HG03095 (cell line): Measurements from ENCODE around the gene NEXN.
"Not testable (repeated sequence)": the region's sequence is repeated elsewhere in the genome, so short reads cannot be mapped to it uniquely, and the experiment has no call there.

Experiments used
- ATAC-seq: cut with Tn5 transposase; IDR thresholded peaks from one replicate; pipeline ENCODE4 v1.9.1; 2021; ENCODE audit warnings: moderate library complexity; ENCODE audit not compliant: unreplicated experiment

The NEXN gene

DNA sequence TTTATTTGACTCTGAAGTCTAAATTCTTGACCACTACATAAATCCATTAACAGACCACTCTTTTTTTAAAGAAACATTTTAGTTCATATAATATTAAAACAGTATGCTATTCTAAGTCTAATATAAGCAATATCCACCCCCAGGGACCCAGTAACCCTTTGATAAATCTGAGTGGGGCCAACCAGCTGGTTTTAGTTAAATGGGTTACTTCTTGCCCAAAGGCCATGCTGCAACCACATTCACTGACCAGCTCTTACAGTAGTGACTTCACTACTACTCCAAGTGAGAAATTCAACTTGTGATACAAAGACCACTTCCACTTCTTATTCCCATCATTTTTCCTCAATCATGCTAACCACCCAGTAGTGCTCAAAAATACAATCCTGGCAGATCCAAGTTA, 70.0 kb downstream of the NEXN start:
- ATAC-seq: no peak

GRCh38 chr1:77958850-77959249, 70.4 kb downstream of the NEXN start:
- ATAC-seq: no peak

GRCh38 chr1:77961392-77961791, 73.0 kb downstream of the NEXN start:
- no peak for ATAC-seq

GRCh38 chr1:77966291-77966690, 77.9 kb downstream of the NEXN start:
- no peak for ATAC-seq

- ATAC-seq: no peak
Measured at GRCh38 chr1:77970192-77970591, 81.8 kb downstream of the NEXN start.

GRCh38 chr1:77972080-77972479, 83.7 kb downstream of the NEXN start:
- no peak for ATAC-seq

GRCh38 chr1:77975386-77975785, 87.0 kb downstream of the NEXN start:
- ATAC-seq: no peak

DNA sequence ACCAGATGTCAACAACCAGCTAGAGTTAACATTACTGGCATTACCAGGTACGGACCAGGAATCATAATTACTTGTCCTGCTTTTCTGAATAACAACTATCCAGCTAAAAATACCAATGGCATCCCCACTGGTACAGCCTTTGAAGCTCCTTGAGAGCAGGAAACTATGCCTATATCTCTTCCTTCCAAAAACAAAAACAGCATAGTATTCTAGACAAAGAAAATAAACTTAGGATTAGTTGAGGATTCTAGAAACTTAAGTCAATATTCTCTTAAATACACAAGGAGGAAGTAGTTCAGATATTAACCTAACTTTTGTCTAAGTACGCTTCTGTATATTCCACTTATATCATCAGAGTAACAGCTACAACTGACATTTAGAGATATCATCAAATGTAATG, 87.5 kb downstream of the NEXN start:
- ATAC-seq: no peak

DNA sequence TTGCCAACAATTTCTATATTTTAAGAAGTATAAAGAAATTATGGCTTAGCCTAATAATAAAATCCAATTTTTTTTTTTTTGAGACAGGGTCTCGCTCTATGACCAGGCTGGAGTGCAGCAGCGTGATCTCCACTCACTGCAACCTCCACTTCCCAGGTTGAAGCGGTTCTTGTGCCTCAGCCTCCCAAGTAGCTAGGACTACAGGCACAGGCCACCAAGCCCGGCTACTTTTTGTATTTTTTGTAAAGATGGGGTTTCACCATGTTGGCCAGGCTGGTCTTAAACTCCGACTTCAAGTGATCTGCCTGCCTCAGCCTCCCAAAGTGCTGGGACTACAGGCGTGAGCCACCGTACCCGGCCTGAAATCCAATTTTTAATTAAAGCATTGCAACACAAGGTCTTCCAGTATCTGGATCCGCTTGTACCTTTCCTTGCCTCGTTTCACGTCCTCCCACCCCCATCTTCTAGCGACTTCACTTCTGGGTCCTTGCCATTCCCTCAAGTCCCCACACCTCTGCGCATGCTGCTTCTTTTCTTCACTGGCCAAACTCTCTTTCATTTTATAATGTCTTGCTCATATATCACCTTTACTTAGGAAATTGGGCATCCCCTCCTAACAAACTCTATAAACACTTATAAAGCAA, 88.1 kb downstream of the NEXN start:
- no peak for ATAC-seq

GRCh38 chr1:77977989-77978292, 89.5 kb downstream of the NEXN start:
- no peak for ATAC-seq

DNA sequence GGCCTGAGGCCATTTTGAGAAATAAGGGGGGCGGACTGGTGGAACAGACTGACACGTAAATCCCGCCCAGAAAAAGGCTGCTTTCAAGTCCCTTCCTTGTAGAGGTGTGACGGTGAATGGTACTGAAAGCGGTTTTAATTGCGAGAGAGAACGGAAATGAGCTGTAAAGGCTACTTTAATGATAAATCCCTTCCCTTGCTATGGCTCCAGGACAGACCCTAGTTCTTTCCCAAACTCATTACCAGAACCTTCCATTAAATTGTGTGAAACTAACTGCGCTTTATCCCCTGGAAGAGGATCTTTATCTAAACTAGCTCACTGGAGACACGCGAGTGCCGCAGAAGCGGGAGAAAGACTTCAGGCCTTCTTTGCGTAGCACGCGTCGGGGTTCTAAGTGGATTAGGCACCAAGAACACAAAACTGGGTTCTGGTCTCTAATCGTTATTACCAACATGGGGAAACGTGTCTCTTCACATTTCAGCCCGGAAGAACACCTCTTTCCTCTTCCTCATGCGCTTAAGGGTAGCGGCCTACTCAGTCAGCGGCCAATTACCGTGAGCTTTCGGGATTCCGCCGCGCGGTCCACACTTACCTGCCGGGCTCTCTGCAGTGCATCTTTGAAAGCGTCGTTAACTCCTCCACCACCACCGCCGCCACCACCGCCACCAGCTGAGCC, 90.0 kb downstream of the NEXN start:
- ATAC-seq: peak; percentile 69

DNA sequence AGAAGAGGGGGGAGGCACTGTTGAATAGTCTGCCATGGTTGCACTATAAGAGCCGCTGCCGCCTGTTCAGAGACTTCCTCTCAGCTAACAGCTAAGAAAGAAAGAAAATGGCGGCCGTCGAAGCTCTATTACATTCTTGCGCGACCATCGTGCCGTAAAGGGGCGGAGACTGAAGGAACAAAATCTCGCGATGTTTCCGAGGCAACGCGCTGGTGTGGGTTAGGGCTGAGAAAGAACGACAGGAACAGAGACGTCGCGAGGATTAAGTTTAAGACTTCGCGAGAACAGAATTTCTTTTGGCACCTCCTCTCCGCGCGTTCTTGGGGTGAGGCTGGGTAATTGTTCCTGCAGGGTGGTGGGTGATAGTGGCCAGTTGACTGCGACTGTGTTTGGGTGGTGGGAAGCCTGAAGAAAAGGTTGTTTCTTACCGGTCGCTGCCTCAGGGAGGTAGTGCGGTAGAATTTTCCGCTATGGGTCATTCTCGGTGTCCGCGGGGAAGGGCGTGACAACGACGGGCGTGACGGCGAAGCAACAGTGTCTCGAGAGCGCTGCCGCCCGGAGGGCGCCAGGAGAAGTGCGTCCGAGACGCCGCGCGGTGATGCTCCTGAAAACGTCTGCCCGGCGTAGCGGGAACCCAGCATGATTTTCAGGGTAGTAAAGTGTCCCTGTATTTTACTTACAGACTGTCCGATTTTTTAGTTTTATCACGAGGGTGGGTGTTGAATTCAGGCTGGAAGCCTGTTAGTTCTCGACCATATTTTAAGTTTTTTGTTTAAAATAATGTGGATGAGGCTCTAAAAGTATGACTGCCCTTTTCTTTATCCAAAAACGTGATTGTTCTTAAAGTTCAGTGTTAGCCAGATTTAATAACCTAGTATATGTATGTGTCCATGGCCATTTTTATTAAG, 90.8 kb downstream of the NEXN start, which contains the start of gene FUBP1:
Gene FUBP1 (minus strand): TSS at position 104 of the 908 bp plus-strand sequence. CDS start 68 bp downstream, at position 36.
- peak; percentile 71 for ATAC-seq

DNA sequence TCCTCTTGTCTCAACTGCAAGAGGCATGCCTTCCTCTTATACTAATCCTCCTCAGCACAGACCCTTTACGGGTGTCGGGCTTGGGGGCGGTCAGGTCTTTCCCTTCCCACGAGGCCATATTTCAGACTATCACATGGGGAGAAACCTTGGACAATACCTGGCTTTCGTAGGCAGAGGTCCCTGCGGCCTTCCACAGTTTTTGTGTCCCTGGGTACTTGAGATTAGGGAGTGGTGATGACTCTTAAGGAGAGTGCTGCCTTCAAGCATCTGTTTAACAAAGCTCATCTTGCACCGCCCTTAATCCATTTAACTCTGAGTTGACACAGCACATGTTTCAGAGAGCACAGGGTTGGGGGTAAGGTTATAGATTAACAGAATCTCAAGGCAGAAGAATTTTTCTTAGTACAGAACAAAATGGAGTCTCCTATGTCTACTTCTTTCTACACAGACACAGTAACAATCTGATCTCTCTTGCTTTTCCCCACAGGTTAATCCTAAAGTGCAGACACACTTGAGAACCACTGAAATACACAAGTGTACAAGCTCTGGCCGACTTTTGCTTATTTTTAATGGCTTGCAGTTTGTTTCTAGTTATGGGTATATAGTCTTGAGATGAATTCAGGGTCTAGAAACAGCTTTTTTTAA, 95.0 kb downstream of the NEXN start:
- not testable (repeated sequence) for ATAC-seq

- no peak for ATAC-seq
Measured at GRCh38 chr1:77983997-77984355, 95.6 kb downstream of the NEXN start.

GRCh38 chr1:77984629-77985028, 96.2 kb downstream of the NEXN start:
- no peak for ATAC-seq

GRCh38 chr1:77986810-77987209, 98.4 kb downstream of the NEXN start:
- no peak for ATAC-seq

DNA sequence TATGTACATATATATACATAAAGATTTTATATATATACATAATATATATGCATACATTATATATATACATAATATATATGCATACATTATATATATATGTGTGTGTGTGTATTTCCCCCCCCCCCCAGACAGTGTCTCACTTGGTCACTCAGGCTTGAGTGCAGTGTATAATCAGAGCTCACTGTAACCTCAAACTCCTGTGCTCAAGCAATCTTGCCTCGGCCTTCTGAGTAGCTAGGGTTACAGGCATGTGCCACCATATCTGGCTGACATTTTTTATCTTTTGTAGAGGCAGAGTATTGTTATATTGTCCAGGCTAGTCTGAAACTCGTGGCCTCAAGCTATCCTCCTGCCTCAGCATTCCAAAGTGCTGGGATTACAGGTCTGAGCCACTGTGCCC, 99.5 kb downstream of the NEXN start:
- ATAC-seq: no peak

DNA sequence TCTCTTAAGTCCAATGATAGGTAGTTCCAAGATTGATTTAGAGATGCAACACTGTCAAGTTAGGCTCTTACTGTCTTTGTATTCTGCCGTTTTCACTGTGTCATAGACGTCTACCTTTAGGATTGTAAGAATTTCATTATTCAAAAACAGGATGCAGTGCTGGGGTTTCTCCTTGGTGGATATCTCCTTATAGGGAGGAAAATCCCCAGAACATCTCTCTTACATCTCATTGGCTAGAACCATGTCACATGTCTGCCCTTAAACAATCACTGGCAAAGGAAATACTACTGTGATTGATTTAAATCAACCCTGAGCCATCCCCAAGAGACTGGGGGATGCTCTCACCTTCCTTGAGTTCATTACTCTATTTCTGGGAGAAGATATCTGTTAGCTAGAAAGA, 101.3 kb downstream of the NEXN start:
- ATAC-seq: no peak

DNA sequence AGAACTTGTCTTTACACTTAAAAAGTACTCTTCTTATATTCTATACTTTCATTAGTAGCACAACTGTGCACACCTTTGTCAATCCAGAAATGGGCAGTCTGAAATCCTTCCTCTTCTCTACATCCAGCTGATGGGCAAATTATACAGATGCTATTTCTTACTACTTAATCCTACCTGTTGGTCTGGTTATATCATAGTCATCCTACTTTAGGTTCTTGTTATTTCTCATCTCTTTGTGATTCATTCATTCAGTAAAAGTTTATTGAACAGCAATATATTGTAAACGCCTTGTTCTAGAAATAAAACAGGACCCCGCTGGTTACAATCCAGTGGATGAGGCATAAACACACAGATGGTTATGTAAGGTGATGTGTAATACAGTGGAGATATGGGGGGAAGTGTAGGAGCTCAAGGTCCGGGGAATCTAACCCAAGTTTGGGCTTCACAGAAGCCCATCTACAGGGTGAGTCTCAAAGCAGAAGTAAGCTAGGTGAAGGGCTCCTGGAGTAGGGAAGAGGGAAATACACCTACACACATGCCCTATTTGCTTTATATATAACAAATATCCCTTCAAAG, 102.3 kb downstream of the NEXN start:
- ATAC-seq: no peak

DNA sequence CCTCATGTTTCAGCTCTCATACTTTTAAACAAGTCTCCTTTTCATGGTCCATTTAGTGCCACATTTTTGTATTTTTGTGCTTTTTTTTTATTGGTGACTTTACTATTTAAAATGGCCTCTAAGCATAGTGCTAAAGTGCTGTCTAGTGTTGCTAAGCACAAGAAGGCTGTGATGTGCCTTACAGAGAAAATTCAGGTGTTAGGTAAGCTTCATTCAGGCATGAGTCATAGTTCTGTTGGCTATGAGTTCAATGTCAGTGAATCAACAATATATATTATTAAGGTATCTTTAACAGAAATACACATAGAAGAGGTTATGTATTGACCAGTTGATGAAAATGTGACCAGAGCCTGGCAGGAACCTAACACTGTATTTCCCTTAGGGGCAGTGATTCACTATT, 103.2 kb downstream of the NEXN start:
- ATAC-seq: no peak
